Measurements from ENCODE around the gene C11orf52. TPM values are rescaled to one million over a fixed set of nuclear protein-coding genes. Genes with fewer than 3 reads are reported as not detected.

Gene C11orf52
- total and polyA plus RNA-seq, 2 of the 13 experiments (the other 11 are each of a cell fraction or from before 2014, with no cell fraction given), result 7.4 to 11.0 TPM

- no peak overlapping the region for H3K9ac ChIP-seq (ENCODE audit: insufficient read depth, low read depth, low read length)
- no peak for FAIRE-seq
- WGBS (ENCODE audit: low lambda C conversion rate), result 95% methylated on average over 4 of the region's 4 CpGs
- no peak overlapping the region for H3K4me3 ChIP-seq (replicated peaks in 1 of 3; ENCODE audit: insufficient read depth in 1 of 3, low read depth in 2 of 3, low read length in 3 of 3)
- peaks cover 1 to 2% of the 10 kb centered on the region in 2 experiments; a peak in 1 of 5 replicates for H3K36me3 ChIP-seq (replicated peaks in 1 of 2; ENCODE audit: control insufficient read depth in 1 of 2, insufficient read depth in 2 of 2, low read length in 2 of 2)
- H3K27ac ChIP-seq (ENCODE audit: extremely low read length, insufficient read depth, low read length), result no peak overlapping the region
- no peaks in the 10 kb centered on the region for H3K27me3 ChIP-seq (ENCODE audit: control insufficient read depth in 1 of 2, insufficient read depth in 2 of 2, low read length in 2 of 2)
- no TSS peak for BruUV-seq (replicated peaks)
- CTCF ChIA-PET (ENCODE audit: low intra/inter-chr PET ratio, low total read pairs), result no interaction called here
- H2AFZ ChIP-seq (ENCODE audit: low read length), result no peak overlapping the region
- POLR2A ChIA-PET, result no interaction called here
- ATAC-seq, result no peak
- no peaks in the 10 kb centered on the region for H3K79me2 ChIP-seq (ENCODE audit: insufficient read depth, low read length)
- DNase-seq (ENCODE audit: low spot score), result no peak
- intact Hi-C loops (cut with micrococcal nuclease; ENCODE audit: unreplicated experiment), result no loop called here
- in situ Hi-C loops (cut with HindIII; ENCODE audit: extremely low pct_ligation_motif_present, low pct_unique_long_range_greater_than_20kb), result no loop called here
- H3K9me3 ChIP-seq (ENCODE audit: low read length), result no peaks in the 10 kb centered on the region
- no peak overlapping the region for H3K4me2 ChIP-seq (ENCODE audit: low read depth, low read length)
- no peaks in the 10 kb centered on the region for H4K20me1 ChIP-seq (ENCODE audit: insufficient read depth, low read length)
- TF ChIP-seq ZFP1 (CRISPR knock-in tag; IDR thresholded peaks at IDR 0.05) (no peak), ZNF12 (CRISPR knock-in tag; IDR thresholded peaks at IDR 0.05) (no peak), ZNF546 (CRISPR knock-in tag; conservative IDR thresholded peaks at IDR 0.05) (no peak), MEIS1 (CRISPR knock-in tag; IDR thresholded peaks at IDR 0.05; ENCODE audit: borderline replicate concordance) (no peak), SP2 (CRISPR knock-in tag; IDR thresholded peaks at IDR 0.05) (no peak), RXRB (CRISPR knock-in tag; IDR thresholded peaks at IDR 0.05; ENCODE audit: borderline replicate concordance) (no peak), THRA (CRISPR knock-in tag; IDR thresholded peaks at IDR 0.05; ENCODE audit: borderline replicate concordance) (no peak), MAZ (IDR thresholded peaks at IDR 0.05; ENCODE audit: borderline replicate concordance, low read depth, low read length) (no peak), MAZ (CRISPR knock-in tag; IDR thresholded peaks at IDR 0.05; ENCODE audit: low read depth) (no peak), HDAC1 (CRISPR knock-in tag; IDR thresholded peaks at IDR 0.05) (no peak), HMG20B (CRISPR knock-in tag; conservative IDR thresholded peaks at IDR 0.05) (no peak), TRAFD1 (CRISPR knock-in tag; IDR thresholded peaks at IDR 0.05; ENCODE audit: borderline replicate concordance) (no peak), ZNF333 (CRISPR knock-in tag; IDR thresholded peaks at IDR 0.05; ENCODE audit: borderline replicate concordance) (no peak), ZNF318 (CRISPR knock-in tag; IDR thresholded peaks at IDR 0.05) (no peak)
- H3K4me1 ChIP-seq (ENCODE audit: insufficient read depth, low read length), result no peaks in the 10 kb centered on the region
Observed at GRCh38 chr11:111954154-111954553, 35.4 kb downstream of the C11orf52 start.
